Mammary epithelial cell (primary cell): ENCODE results near the gene SEMA4D.

Experiments
- EZH2 ChIP-seq: IDR thresholded peaks from 2 replicates; pipeline ENCODE4 v1.6.1; 2012; ENCODE audit warnings: low read length, inconsistent platforms, borderline replicate concordance
- TF ChIP-seq, protein P1 (sequence below), 2 donors: IDR thresholded peaks in 1 of 2; conservative IDR thresholded peaks in 1 of 2; 2 replicates each; pipeline ENCODE4 v1.5.1; 2011 to 2012; ENCODE audit warnings: inconsistent platforms in 2 of 2, low read length in 2 of 2, mild to moderate bottlenecking in 2 of 2, control low read depth in 1 of 2, low read depth in 1 of 2; ENCODE audit not compliant: insufficient read depth in 1 of 2; ENCODE audit errors: extremely low read depth in 1 of 2

GRCh38 chr9:89469003-89469402 lies 28.9 kb downstream of the SEMA4D start:
- TF ChIP-seq, protein P1, sequence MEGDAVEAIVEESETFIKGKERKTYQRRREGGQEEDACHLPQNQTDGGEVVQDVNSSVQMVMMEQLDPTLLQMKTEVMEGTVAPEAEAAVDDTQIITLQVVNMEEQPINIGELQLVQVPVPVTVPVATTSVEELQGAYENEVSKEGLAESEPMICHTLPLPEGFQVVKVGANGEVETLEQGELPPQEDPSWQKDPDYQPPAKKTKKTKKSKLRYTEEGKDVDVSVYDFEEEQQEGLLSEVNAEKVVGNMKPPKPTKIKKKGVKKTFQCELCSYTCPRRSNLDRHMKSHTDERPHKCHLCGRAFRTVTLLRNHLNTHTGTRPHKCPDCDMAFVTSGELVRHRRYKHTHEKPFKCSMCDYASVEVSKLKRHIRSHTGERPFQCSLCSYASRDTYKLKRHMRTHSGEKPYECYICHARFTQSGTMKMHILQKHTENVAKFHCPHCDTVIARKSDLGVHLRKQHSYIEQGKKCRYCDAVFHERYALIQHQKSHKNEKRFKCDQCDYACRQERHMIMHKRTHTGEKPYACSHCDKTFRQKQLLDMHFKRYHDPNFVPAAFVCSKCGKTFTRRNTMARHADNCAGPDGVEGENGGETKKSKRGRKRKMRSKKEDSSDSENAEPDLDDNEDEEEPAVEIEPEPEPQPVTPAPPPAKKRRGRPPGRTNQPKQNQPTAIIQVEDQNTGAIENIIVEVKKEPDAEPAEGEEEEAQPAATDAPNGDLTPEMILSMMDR (conservative IDR thresholded peaks at IDR 0.05 in 1 of 2, IDR thresholded peaks at IDR 0.05 in 1 of 2; ENCODE audit: extremely low read depth in 1 of 2, insufficient read depth in 1 of 2, low read depth in 1 of 2, low read length in 2 of 2) = no peak
- TF ChIP-seq EZH2 = no peak
